ENCODE results near the gene EPHA4.

The EPHA4 gene

DNA sequence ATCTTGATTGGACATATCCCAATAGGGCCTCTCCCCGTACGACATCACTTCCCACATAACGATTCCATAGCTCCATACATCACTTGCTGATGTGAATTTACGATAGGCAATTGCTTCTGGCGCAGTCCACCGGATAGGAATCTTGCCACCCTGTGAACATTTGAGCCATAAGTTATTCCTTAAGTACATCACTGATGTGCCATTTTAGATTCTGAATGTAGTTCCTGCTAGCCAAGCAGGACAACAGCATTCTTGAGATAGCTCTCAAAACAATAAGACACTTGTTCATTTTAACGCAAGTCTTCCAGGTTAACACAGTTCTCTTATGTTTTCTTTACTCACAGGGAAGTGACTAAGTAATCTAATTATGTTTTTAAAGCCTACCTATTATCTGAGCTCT lies 138.0 kb downstream of the EPHA4 start:
- no peak for FAIRE-seq
- DNase-seq (ENCODE audit: insufficient read length, low spot score), result no peak
- TF ChIP-seq POLR2A (IDR thresholded peaks at IDR 0.05; ENCODE audit: low read depth, low read length), result no peak

DNA sequence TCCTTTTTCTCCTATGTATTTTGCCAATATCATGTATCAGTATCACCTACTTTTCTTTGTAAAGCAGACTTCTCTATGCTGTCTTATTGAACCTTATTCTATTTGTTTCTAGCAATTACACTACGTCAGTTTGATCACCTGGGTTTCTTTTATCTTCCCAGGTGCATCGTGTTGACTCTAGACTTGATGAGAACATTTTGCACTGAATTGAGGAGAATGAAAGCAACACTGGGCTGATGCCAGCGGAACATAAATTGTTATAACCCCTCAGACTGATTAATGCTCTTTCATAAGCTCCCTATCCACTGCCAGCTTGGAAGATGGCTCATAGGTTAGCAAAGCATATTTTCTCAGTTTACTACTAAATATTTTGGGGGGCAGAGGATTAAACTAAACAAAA lies 140.6 kb downstream of the EPHA4 start:
- DNase-seq (ENCODE audit: insufficient read length, low spot score) (no peak), FAIRE-seq (no peak)
- no peak for TF ChIP-seq POLR2A (IDR thresholded peaks at IDR 0.05; ENCODE audit: low read depth, low read length)

DNA sequence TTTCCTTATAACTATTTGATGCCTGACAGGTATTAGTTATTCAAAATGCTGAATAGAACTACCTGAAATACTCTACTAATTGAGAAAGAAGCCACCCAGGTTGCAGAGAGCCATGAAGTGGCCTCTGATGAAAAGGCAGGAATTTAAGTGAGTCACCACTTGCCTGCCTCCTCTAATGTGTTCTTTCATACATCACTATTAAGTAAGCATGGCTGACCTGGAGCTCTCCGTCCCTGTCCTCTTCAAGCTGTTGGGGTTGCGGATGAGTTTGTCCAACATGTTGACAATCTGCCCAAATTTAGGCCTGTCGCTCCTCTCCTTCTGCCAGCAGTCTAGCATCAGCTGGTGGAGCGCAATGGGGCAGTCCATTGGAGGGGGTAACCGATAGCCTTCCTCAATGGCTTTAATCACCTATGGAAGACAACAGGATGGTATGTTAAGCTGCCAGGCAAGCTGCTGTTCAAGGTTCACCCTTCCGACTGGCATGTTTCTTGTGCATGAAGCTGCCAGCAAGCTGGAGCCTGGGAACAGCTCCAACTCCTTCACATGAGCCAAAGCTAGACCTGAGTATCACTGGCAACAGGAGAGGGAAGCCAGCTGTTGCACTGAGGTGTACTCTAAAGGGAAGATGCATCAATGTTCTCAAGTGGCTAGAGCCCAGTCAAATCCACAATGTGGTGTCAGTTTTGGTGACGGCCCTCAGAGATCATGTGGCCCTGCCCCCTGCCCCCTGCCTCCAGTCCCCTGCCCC lies 142.2 kb downstream of the EPHA4 start:
- DNase-seq (ENCODE audit: insufficient read length, low spot score) (no peak), FAIRE-seq (peak; percentile 45)
- no peak for TF ChIP-seq POLR2A (IDR thresholded peaks at IDR 0.05; ENCODE audit: low read depth, low read length)

DNA sequence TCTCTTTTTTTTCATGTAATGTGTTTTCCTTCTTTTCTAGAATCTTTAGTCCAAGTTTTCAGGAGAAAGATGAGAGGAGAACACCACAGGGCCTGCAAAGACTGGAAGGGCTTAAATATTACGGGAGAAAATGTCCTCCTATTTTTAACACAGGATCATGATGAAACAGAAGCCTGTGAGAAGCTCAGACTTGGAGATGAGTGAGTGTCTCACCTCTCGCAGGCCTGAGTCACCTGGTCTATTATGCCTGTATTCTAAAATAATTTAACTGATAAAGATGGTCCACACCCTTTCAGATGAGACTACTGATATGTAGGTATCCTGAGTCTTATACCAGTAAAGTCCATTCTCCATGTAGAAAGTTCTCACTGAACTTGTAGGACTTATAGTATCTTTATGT lies 143.2 kb downstream of the EPHA4 start:
- no peak for DNase-seq (ENCODE audit: insufficient read length, low spot score)

DNA sequence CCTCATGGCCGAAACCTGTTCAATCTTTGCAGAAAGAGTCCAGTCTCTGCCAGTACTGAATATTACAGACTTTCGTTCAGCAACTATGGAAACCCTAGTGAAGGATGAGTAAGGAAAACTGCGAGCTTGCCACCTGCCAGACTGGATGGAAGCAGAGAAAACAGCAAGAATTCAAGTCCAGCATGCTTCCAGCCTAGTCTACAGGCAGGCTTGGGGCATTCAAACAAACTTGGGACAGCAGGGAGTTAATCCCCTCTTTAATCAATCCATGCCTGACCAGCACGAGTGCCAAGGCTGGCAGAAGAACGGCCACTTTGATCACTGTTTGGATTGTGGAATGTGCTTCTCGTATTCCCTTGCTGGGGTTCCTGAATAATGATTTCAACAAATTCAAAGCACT lies 145.2 kb downstream of the EPHA4 start:
- no peak for DNase-seq (ENCODE audit: insufficient read length, low spot score)
- TF ChIP-seq POLR2A (IDR thresholded peaks at IDR 0.05; ENCODE audit: low read depth, low read length), result no peak
- no peak for FAIRE-seq

More for the DNA sequence above, 143.2 kb downstream of the EPHA4 start:
- peak; percentile 15 for FAIRE-seq
- no peak for TF ChIP-seq POLR2A (IDR thresholded peaks at IDR 0.05; ENCODE audit: low read depth, low read length)

DNA sequence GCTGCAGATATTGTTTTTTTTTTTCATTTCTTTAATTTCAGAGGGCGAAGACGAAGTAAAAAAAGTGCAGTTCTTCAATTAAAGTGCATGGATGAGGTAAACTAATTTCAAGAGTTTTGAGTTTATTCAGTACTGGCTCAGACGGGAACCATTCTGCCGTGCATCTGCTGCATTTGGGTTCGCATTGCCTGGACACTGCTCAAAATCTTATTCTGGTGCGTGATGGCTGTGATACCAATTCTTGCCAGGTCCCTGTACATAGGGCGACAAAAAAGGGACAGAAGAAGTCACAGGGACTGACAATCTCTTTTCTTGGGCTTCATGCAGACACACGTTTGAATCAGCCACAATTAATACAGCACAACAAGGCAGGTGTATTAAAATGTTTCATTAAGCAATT lies 146.2 kb downstream of the EPHA4 start:
- TF ChIP-seq POLR2A (IDR thresholded peaks at IDR 0.05; ENCODE audit: low read depth, low read length), result no peak
- DNase-seq (ENCODE audit: insufficient read length, low spot score) (no peak), FAIRE-seq (no peak)

DNA sequence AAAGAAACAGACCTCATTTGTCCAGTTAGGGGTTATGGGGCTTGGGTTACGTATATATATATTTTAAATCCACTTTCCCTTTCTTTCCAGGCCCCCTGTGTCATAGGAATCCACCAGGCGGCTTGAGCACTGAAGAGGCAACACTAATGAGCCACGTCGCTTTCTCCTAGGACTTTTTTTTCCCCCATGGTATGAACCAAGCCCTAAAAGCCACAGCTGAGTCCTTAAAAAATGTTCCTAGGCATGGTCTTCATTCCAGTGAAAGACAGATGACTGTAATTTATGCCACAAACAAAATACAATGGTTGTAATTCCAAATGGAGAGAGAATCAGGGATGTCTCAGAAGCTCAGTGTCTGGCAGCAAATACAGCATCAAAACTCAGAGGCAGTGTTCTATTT lies 146.8 kb downstream of the EPHA4 start:
- FAIRE-seq, result no peak
- no peak for DNase-seq (ENCODE audit: insufficient read length, low spot score)
- TF ChIP-seq POLR2A (IDR thresholded peaks at IDR 0.05; ENCODE audit: low read depth, low read length), result no peak

DNA sequence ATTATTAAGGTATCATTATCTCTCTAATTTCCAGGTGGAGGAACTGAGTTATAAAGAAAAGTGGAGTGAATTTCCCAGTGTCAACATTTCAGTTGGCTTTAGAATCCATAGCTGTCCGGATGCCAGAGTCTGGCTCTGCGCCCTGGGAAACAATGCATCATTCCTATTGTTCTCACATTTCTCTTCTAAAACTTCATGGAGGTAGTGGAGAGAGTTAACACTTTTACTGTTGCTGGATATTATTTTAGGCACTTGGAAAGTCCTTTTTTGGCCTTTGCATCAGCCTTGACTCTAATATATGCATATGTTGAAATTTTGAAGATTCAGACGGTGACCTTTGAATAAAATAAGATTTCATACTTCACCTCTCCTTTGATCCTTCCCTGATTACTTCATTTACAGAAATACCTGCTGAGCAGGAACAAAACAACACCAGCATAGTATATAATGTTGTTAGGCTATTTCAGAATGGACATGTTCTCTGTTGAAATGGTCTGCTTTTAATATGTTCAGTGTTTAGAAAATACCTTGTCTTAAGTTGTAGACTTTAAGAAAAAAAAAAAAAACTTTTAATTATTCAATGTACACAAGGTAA lies 148.8 kb downstream of the EPHA4 start:
- DNase-seq (ENCODE audit: insufficient read length, low spot score) (no peak), FAIRE-seq (no peak)
- TF ChIP-seq POLR2A (IDR thresholded peaks at IDR 0.05; ENCODE audit: low read depth, low read length), result no peak

DNA sequence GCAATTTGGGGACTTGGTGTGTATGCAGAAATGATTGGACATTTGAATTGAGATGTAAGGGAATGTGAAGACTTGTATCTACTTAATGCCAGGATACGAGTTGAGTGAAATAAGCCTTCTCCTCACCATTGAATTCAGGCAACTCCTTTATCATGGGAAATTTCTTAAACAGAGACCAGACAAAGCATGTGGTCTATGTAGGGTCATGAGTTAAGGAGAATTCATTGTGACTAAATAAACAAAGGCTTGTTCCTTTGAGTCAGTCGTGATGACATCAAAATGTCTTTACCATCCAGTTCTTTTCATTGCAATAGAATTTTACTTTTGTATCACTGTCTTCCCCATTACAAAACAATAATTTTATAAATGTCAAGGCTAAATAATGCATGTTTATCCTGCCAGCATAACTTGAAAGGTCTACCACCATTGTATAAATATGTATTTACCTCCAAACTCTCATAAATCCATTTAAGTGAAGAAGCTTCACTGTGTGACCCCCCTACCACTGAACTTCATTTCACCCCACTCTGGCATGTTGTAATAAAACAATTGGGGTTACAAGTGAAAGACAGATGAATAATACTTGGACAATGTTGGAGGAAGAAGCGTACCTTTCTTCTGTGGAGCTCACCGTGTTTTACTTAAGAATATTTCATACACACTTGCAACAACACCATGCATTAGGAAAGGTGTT lies 149.4 kb downstream of the EPHA4 start:
- FAIRE-seq, result no peak
- no peak for DNase-seq (ENCODE audit: insufficient read length, low spot score)
- no peak for TF ChIP-seq POLR2A (IDR thresholded peaks at IDR 0.05; ENCODE audit: low read depth, low read length)

DNA sequence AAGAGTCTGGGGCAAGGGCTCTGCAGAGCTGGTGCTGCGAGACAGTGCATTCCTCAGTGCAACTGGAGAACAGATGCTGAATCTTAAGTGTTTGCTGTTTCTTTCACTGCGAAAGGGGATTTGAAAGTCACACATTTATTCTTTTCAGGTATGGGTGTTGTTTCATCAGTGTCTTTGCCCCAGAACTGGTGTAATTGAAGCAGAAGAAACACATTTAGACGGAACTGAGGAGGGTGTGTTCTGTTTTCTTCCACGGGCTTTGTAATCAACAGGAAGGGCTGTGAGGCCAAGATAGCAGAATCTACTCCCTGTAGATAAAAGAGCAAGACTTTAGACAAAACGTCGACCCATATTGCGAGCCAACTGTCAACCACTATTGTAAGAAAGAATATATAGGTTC lies 151.9 kb downstream of the EPHA4 start:
- TF ChIP-seq POLR2A (IDR thresholded peaks at IDR 0.05; ENCODE audit: low read depth, low read length), result no peak
- FAIRE-seq (no peak), DNase-seq (ENCODE audit: insufficient read length, low spot score) (no peak)

DNA sequence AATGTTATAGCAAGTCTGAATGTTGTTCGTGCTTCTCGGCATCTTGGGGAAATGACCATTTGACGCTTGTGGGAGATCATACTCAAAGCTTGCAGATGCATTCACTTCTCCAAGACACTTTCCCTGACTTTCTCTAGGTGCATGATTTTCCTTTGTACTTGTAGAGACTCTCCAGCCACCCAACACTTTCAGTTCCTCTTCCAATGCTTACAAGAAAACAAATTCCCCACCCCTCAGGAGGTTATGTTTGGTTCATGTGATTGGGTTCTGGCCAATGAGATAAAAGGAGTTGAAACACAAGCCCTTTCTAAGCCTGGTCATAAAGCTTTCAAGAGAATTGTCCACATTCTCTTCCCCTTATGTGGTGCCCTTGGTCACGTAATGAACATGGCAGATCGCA lies 156.3 kb downstream of the EPHA4 start:
- FAIRE-seq, result no peak
- TF ChIP-seq POLR2A (IDR thresholded peaks at IDR 0.05; ENCODE audit: low read depth, low read length), result no peak
- no peak for DNase-seq (ENCODE audit: insufficient read length, low spot score)

DNA sequence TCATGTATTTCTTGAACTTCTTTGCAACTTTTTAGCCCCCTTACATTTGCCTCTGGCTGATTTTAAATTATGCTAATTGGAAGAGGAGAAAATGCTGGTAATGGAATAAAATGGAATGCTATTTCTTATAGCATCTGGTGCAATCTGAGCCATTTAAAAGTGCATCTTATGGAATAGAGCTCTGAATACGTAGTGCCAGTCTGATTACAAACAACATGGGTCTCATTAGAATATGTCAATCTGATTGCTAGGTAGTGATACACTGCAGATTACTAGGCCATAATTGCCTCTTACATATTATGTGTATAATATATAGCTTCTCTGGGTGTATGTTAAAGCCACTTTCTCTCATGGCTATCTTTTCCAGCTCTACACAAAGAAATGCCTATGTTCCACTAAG lies 159.1 kb downstream of the EPHA4 start:
- no peak for TF ChIP-seq POLR2A (IDR thresholded peaks at IDR 0.05; ENCODE audit: low read depth, low read length)
- FAIRE-seq (no peak), DNase-seq (ENCODE audit: insufficient read length, low spot score) (no peak)

DNA sequence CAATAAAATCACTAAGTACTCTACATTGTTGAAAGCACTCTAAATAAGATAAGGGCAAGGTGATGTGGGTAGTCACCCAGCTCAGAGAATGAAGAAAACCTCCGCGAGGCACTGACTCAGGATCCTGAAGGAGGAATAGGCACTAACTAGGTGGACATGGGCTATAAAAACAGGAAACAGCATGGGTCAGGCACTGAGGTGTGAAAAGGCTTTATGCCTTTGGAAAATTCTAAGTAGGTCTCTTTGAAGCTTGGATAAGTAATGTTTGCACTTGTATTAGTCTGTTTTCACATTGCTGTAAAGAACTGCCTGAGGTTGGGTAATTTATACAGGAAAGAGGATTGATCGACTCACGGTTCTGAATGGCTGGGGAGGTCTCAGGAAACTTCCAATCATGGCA lies 161.6 kb downstream of the EPHA4 start:
- DNase-seq (ENCODE audit: insufficient read length, low spot score), result no peak
- no peak for FAIRE-seq
- TF ChIP-seq POLR2A (IDR thresholded peaks at IDR 0.05; ENCODE audit: low read depth, low read length), result no peak

DNA sequence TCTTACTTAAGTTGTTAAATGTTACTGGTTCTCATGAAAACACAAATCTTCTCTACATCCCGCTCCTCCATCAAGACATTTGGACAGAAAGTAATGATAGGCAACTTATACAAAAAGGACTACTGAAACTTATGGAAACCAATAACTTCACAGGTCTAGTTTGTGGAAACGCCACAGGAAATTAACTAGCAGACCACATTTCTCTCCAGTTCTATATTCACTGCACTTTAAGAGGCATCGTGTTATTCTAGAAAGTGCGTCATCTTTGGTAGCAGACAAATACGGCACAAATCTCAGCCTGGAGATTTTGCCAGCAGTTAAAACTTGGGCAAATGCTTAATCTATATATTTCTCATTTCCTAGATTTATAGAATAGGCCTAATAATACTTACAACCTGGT lies 164.3 kb downstream of the EPHA4 start:
- TF ChIP-seq POLR2A (IDR thresholded peaks at IDR 0.05; ENCODE audit: low read depth, low read length), result no peak
- FAIRE-seq, result no peak
- no peak for DNase-seq (ENCODE audit: insufficient read length, low spot score)

DNA sequence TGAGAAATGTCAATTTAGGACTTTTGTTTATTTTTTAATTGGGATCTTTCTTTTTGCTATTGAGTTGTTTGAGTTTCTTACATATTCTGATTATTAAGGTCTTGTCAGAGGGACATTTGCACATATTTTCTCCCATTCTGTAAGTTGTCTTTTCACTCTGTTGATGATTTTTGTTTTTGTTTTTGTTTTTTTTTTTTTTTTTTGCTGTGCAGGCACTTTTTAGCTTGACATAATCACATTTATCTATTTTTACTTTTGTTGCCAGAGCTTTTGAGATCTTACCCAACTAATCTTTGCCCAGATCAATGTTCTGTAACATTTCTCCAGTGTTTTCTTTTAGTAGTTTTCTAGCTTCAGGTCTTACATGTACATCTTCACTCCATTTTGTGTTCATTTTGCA lies 166.6 kb downstream of the EPHA4 start:
- no peak for TF ChIP-seq POLR2A (IDR thresholded peaks at IDR 0.05; ENCODE audit: low read depth, low read length)
- FAIRE-seq (no peak), DNase-seq (ENCODE audit: insufficient read length, low spot score) (no peak)
